ENCODE results near the gene ENGASE.

Gene ENGASE

GRCh38 chr17:79088997-79089328 lies 14.3 kb downstream of the ENGASE start:
- Histone ChIP-seq H3K79me2 (ENCODE audit: insufficient read depth, low read length) (no peaks in the 10 kb centered on the region), H3K9me3 (ENCODE audit: low read length) (no peaks in the 10 kb centered on the region), H3K9ac (ENCODE audit: low read length) (no peak overlapping the region), H3K4me1 (ENCODE audit: insufficient read depth, low read length, severe bottlenecking) (no peaks in the 10 kb centered on the region), H4K20me1 (ENCODE audit: insufficient read depth, low read length) (no peaks in the 10 kb centered on the region), H3K27ac (ENCODE audit: low read depth, low read length, poor library complexity, severe bottlenecking) (no peak overlapping the region), H3F3A (ENCODE audit: insufficient read depth, low read length) (no peaks in the 10 kb centered on the region), H3K9me2 (ENCODE audit: low read depth, low read length) (no peaks in the 10 kb centered on the region), H2AFZ (ENCODE audit: low read length) (no peak overlapping the region), H3K36me3 (ENCODE audit: insufficient read depth, low read length) (no peaks in the 10 kb centered on the region), H3K27me3 (ENCODE audit: insufficient read depth, low read length) (no peaks in the 10 kb centered on the region), H3K4me3 (ENCODE audit: low read depth, low read length, poor library complexity, severe bottlenecking) (no peak overlapping the region), H3K4me2 (ENCODE audit: low read length) (no peak overlapping the region)
- TF ChIP-seq CTCF (IDR thresholded peaks at IDR 0.05; ENCODE audit: low read length) (no peak), EZH2 (IDR thresholded peaks at IDR 0.05; ENCODE audit: borderline replicate concordance, low read length) (no peak)

- Histone ChIP-seq H3K36me3 (ENCODE audit: insufficient read depth, low read length) (no peaks in the 10 kb centered on the region), H3K9ac (ENCODE audit: low read length) (no peak overlapping the region)
Observed at GRCh38 chr17:79089720-79090442, 15.3 kb downstream of the ENGASE start.

GRCh38 chr17:79090443-79091225 lies 16.0 kb downstream of the ENGASE start:
- TF ChIP-seq EZH2 (IDR thresholded peaks at IDR 0.05; ENCODE audit: borderline replicate concordance, low read length) = no peak
- TF ChIP-seq CTCF (IDR thresholded peaks at IDR 0.05; ENCODE audit: low read length) = no peak; the same call in 1 of the 2 replicates
- no peak overlapping the region for H3K27ac ChIP-seq (ENCODE audit: low read depth, low read length, poor library complexity, severe bottlenecking)
- no peaks in the 10 kb centered on the region for H3K27me3 ChIP-seq (ENCODE audit: insufficient read depth, low read length)
- no peak overlapping the region for H3K4me3 ChIP-seq (ENCODE audit: low read depth, low read length, poor library complexity, severe bottlenecking)
- no peak overlapping the region for H2AFZ ChIP-seq (ENCODE audit: low read length)
- no peaks in the 10 kb centered on the region for H3K36me3 ChIP-seq (ENCODE audit: insufficient read depth, low read length)
- H3F3A ChIP-seq (ENCODE audit: insufficient read depth, low read length) = no peaks in the 10 kb centered on the region
- H3K4me1 ChIP-seq (ENCODE audit: insufficient read depth, low read length, severe bottlenecking) = no peaks in the 10 kb centered on the region
- H3K9me3 ChIP-seq (ENCODE audit: low read length) = no peaks in the 10 kb centered on the region
- no peaks in the 10 kb centered on the region for H3K79me2 ChIP-seq (ENCODE audit: insufficient read depth, low read length)
- H4K20me1 ChIP-seq (ENCODE audit: insufficient read depth, low read length) = no peaks in the 10 kb centered on the region
- no peak overlapping the region for H3K4me2 ChIP-seq (ENCODE audit: low read length)
- no peaks in the 10 kb centered on the region for H3K9me2 ChIP-seq (ENCODE audit: low read depth, low read length)
- H3K9ac ChIP-seq (ENCODE audit: low read length) = no peak overlapping the region

More at GRCh38 chr17:79089720-79090442, 15.3 kb downstream of the ENGASE start:
- no peak for TF ChIP-seq CTCF (IDR thresholded peaks at IDR 0.05; ENCODE audit: low read length)
- TF ChIP-seq EZH2 (IDR thresholded peaks at IDR 0.05; ENCODE audit: borderline replicate concordance, low read length) = no peak
- no peaks in the 10 kb centered on the region for H3K4me1 ChIP-seq (ENCODE audit: insufficient read depth, low read length, severe bottlenecking)
- H3K27ac ChIP-seq (ENCODE audit: low read depth, low read length, poor library complexity, severe bottlenecking) = no peak overlapping the region
- no peaks in the 10 kb centered on the region for H4K20me1 ChIP-seq (ENCODE audit: insufficient read depth, low read length)
- H3K9me3 ChIP-seq (ENCODE audit: low read length) = no peaks in the 10 kb centered on the region
- H3K27me3 ChIP-seq (ENCODE audit: insufficient read depth, low read length) = no peaks in the 10 kb centered on the region
- no peaks in the 10 kb centered on the region for H3K9me2 ChIP-seq (ENCODE audit: low read depth, low read length)
- no peak overlapping the region for H3K4me3 ChIP-seq (ENCODE audit: low read depth, low read length, poor library complexity, severe bottlenecking)
- H2AFZ ChIP-seq (ENCODE audit: low read length) = no peak overlapping the region
- no peak overlapping the region for H3K4me2 ChIP-seq (ENCODE audit: low read length)
- H3F3A ChIP-seq (ENCODE audit: insufficient read depth, low read length) = no peaks in the 10 kb centered on the region
- H3K79me2 ChIP-seq (ENCODE audit: insufficient read depth, low read length) = no peaks in the 10 kb centered on the region

All from OCI-LY1 (cell line).